Liver (tissue), 9 donors: Measurements from ENCODE around the gene RAB11FIP3. TPM values are rescaled to one million over a fixed set of nuclear protein-coding genes. Genes with fewer than 3 reads are reported as not detected.

Experiments used
- DNase-seq: peaks from one replicate; pipeline ENCODE4 v3.0.0-alpha.2; 2017; ENCODE audit warnings: low spot score
- H3K27ac ChIP-seq, 2 donors: one replicate each; pipeline ENCODE4 v1.7.0; 2013; ENCODE audit warnings: inconsistent platforms in 2 of 2, low read length in 2 of 2, control low read depth in 1 of 2, low read depth in 1 of 2, mild to moderate bottlenecking in 1 of 2
- H3K27me3 ChIP-seq, 4 donors: one replicate each; pipeline versions ENCODE4 v1.6.1 to v1.7.0; 2013; ENCODE audit warnings: low read length in 3 of 4, inconsistent platforms in 1 of 4, mild to moderate bottlenecking in 1 of 4, moderate library complexity in 1 of 4; ENCODE audit not compliant: control insufficient read depth in 4 of 4, insufficient read depth in 4 of 4
- H3K36me3 ChIP-seq, 4 donors: one replicate each; pipeline versions ENCODE4 v1.6.1 to v1.7.0; 2013; ENCODE audit warnings: low read length in 3 of 4, mild to moderate bottlenecking in 3 of 4, low read depth in 1 of 4, moderate library complexity in 1 of 4; ENCODE audit not compliant: control insufficient read depth in 4 of 4, insufficient read depth in 3 of 4
- H3K4me1 ChIP-seq, 4 donors: one replicate each; pipeline versions ENCODE4 v1.6.1 to v1.7.0; 2013; ENCODE audit warnings: low read length in 3 of 4, mild to moderate bottlenecking in 3 of 4, moderate library complexity in 1 of 4; ENCODE audit not compliant: control insufficient read depth in 4 of 4, insufficient read depth in 4 of 4
- H3K4me3 ChIP-seq, 3 donors: one replicate each; pipeline versions ENCODE4 v1.6.1 to v1.7.0; 2013; ENCODE audit warnings: low read length in 3 of 3, control low read depth in 1 of 3, low read depth in 1 of 3, mild to moderate bottlenecking in 1 of 3
- H3K9ac ChIP-seq, 2 donors: one replicate each; pipeline ENCODE4 v1.7.0; 2013; ENCODE audit warnings: low read length in 2 of 2, mild to moderate bottlenecking in 2 of 2, moderate library complexity in 2 of 2, control low read depth in 1 of 2, low read depth in 1 of 2
- H3K9me3 ChIP-seq, 4 donors: one replicate each; pipeline versions ENCODE4 v1.6.1 to v1.7.0; 2013; ENCODE audit warnings: low read length in 3 of 4; ENCODE audit not compliant: control insufficient read depth in 4 of 4
- ATF3 ChIP-seq: IDR thresholded peaks from 2 replicates; pipeline ENCODE4 v1.6.1; 2016; ENCODE audit warnings: antibody characterized with exemption
- EGR1 ChIP-seq, 2 donors: IDR thresholded peaks; 2 replicates each; pipeline ENCODE4 v1.6.1; 2016 to 2018; ENCODE audit warnings: antibody characterized with exemption in 2 of 2, low read depth in 2 of 2
- FOXA1 ChIP-seq: IDR thresholded peaks from 2 replicates; pipeline ENCODE4 v1.6.1; 2016; ENCODE audit warnings: antibody characterized with exemption
- FOXA2 ChIP-seq: IDR thresholded peaks from 2 replicates; pipeline ENCODE4 v1.6.1; 2016; ENCODE audit warnings: antibody characterized with exemption
- HNF4A ChIP-seq, 2 donors: conservative IDR thresholded peaks; 2 replicates each; pipeline ENCODE4 v1.6.1; 2016; ENCODE audit warnings: antibody characterized with exemption in 2 of 2, mild to moderate bottlenecking in 2 of 2
- HNF4G ChIP-seq: IDR thresholded peaks from 2 replicates; pipeline ENCODE4 v1.6.1; 2016; ENCODE audit warnings: antibody characterized with exemption
- JUND ChIP-seq, 2 donors: IDR thresholded peaks; 2 replicates each; pipeline ENCODE4 v1.6.1; 2016; ENCODE audit warnings: antibody characterized with exemption in 2 of 2
- NR2F2 ChIP-seq: IDR thresholded peaks from 2 replicates; pipeline ENCODE4 v1.6.1; 2016; ENCODE audit warnings: antibody characterized with exemption
- RAD21 ChIP-seq, 2 donors: IDR thresholded peaks; 2 replicates each; pipeline ENCODE4 v1.6.1; 2016; ENCODE audit warnings: antibody characterized with exemption in 2 of 2, mild to moderate bottlenecking in 2 of 2
- SP1 ChIP-seq: IDR thresholded peaks from 2 replicates; pipeline ENCODE4 v1.6.1; 2018; ENCODE audit warnings: antibody characterized with exemption, mild to moderate bottlenecking
- YY1 ChIP-seq: IDR thresholded peaks from 2 replicates; pipeline ENCODE4 v1.6.1; 2016; ENCODE audit warnings: antibody characterized with exemption, mild to moderate bottlenecking
- ZBTB33 ChIP-seq: IDR thresholded peaks from 2 replicates; pipeline ENCODE4 v1.6.1; 2016; ENCODE audit warnings: antibody characterized with exemption
- WGBS: extraction: QIAGEN DNeasy Blood & Tissue Kit; methylation state at CpG from one replicate; pipeline ENCODE4 v1.1.7; 2013; 5-methylcytosine and 5-hydroxymethylcytosine counted together
- polyA plus RNA-seq, 2 donors: library from polyadenylated mRNA; stranded (reverse) in 1 of 2; unstranded in 1 of 2; fragments of 200-250 nt in 1 of 2; fragments of >200 nt in 1 of 2; fragmentation: Nextera tagmentation in 1 of 2; extraction: Ambion mirVana in 1 of 2; gene quantifications; one replicate each; pipeline versions ENCODE4 v1.2.1 to v1.2.3, GENCODE V29; 2013 to 2015
- total RNA-seq, 2 donors: library from RNA; depleted of rRNA; stranded (reverse); fragments of >200 nt; gene quantifications; one replicate each; pipeline ENCODE4 v1.2.3, GENCODE V29; 2014
- TF ChIP-seq, protein P1 (sequence below): IDR thresholded peaks from 2 replicates; pipeline ENCODE4 v1.6.1; 2016; ENCODE audit warnings: antibody characterized with exemption, mild to moderate bottlenecking
- TF ChIP-seq, protein P2 (sequence below): IDR thresholded peaks from 2 replicates; pipeline ENCODE4 v1.6.1; 2016; ENCODE audit warnings: antibody characterized with exemption
- TF ChIP-seq, protein P3 (sequence below): fragments of 150-350 bp; IDR thresholded peaks from 2 replicates; pipeline ENCODE4 v1.5.1; 2017; ENCODE audit warnings: improper control_type of control experiment, low read depth, low read length; ENCODE audit not compliant: missing input control
- donor health status: healthy.
- donor health status: healthy.
- donor health status: healthy.
- donor health status: healthy.
- donor health status: healthy.

Gene RAB11FIP3
- total and polyA plus RNA-seq, 4 donors = 3.5 to 29.4 (median 15.7) TPM

DNA sequence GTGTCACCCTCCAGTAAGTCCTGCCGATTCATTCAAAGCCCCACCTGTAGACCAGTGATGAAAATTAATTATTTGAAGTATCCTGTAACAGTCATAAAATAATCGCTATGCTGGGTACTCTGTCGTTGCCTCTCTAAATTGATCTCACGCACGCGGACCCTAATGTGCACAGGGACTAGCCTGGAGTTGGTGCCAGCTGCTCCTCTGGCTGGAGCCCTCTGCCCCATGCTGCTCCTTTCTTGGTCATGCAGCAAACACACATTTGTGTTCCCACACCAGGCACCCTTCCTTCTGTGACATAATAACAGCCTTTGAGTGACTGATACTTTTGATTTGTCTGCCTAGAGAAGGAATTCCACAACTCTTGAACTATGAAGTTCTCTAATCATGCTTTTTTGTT, 16.0 kb downstream of the RAB11FIP3 start:
- 98% methylated on average over 6 of the region's 6 CpGs for WGBS
- no peak overlapping the region for H3K9ac ChIP-seq
- no peaks in the 10 kb centered on the region for H3K27me3 ChIP-seq
- no peaks in the 10 kb centered on the region for H3K9me3 ChIP-seq
- H3K36me3 ChIP-seq = no peaks in the 10 kb centered on the region
- TF ChIP-seq FOXA2 (no peak), YY1 (no peak), JUND (IDR thresholded peaks at IDR 0.05) (no peak), NR2F2 (no peak), ATF3 (no peak), SP1 (no peak), HNF4G (no peak), EGR1 (IDR thresholded peaks at IDR 0.05; ENCODE audit: low read depth in 2 of 2) (no peak), RAD21 (IDR thresholded peaks at IDR 0.05) (no peak)
- TF ChIP-seq, protein P1, sequence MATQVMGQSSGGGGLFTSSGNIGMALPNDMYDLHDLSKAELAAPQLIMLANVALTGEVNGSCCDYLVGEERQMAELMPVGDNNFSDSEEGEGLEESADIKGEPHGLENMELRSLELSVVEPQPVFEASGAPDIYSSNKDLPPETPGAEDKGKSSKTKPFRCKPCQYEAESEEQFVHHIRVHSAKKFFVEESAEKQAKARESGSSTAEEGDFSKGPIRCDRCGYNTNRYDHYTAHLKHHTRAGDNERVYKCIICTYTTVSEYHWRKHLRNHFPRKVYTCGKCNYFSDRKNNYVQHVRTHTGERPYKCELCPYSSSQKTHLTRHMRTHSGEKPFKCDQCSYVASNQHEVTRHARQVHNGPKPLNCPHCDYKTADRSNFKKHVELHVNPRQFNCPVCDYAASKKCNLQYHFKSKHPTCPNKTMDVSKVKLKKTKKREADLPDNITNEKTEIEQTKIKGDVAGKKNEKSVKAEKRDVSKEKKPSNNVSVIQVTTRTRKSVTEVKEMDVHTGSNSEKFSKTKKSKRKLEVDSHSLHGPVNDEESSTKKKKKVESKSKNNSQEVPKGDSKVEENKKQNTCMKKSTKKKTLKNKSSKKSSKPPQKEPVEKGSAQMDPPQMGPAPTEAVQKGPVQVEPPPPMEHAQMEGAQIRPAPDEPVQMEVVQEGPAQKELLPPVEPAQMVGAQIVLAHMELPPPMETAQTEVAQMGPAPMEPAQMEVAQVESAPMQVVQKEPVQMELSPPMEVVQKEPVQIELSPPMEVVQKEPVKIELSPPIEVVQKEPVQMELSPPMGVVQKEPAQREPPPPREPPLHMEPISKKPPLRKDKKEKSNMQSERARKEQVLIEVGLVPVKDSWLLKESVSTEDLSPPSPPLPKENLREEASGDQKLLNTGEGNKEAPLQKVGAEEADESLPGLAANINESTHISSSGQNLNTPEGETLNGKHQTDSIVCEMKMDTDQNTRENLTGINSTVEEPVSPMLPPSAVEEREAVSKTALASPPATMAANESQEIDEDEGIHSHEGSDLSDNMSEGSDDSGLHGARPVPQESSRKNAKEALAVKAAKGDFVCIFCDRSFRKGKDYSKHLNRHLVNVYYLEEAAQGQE = no peak
- TF ChIP-seq, protein P2, sequence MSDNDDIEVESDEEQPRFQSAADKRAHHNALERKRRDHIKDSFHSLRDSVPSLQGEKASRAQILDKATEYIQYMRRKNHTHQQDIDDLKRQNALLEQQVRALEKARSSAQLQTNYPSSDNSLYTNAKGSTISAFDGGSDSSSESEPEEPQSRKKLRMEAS = no peak
- DNase-seq = no peak
- no peak overlapping the region for H3K27ac ChIP-seq
- H3K4me1 ChIP-seq = no peaks in the 10 kb centered on the region
- H3K4me3 ChIP-seq = no peak overlapping the region

DNA sequence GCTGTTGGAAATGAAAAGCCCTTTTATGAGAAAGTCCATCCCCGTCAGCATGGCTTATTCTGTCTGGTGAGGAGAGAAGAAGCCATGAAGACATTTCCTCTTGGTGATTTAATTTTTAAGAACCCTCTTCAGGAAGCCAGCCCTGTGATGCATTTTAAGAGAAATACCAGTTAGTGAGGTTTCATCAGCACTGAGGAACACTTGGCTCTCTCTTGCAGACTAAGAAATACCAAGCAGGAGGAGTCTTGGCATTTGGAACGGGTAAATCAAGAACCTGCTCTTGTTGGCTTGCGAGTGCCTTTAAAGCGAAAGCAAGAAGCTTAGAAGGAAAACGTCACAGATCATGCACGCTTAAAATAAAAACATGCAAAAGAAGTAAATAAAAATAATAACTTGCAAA, 17.5 kb downstream of the RAB11FIP3 start:
- no peak overlapping the region for H3K9ac ChIP-seq
- no peaks in the 10 kb centered on the region for H3K9me3 ChIP-seq
- no peak for DNase-seq
- H3K36me3 ChIP-seq = no peaks in the 10 kb centered on the region
- H3K27me3 ChIP-seq = no peaks in the 10 kb centered on the region
- H3K27ac ChIP-seq = no peak overlapping the region
- TF ChIP-seq RAD21 (IDR thresholded peaks at IDR 0.05) (no peak), FOXA1 (no peak), ZBTB33 (no peak), JUND (IDR thresholded peaks at IDR 0.05) (no peak), NR2F2 (no peak), HNF4A (conservative IDR thresholded peaks at IDR 0.05) (no peak), FOXA2 (no peak)
- TF ChIP-seq, protein P3, sequence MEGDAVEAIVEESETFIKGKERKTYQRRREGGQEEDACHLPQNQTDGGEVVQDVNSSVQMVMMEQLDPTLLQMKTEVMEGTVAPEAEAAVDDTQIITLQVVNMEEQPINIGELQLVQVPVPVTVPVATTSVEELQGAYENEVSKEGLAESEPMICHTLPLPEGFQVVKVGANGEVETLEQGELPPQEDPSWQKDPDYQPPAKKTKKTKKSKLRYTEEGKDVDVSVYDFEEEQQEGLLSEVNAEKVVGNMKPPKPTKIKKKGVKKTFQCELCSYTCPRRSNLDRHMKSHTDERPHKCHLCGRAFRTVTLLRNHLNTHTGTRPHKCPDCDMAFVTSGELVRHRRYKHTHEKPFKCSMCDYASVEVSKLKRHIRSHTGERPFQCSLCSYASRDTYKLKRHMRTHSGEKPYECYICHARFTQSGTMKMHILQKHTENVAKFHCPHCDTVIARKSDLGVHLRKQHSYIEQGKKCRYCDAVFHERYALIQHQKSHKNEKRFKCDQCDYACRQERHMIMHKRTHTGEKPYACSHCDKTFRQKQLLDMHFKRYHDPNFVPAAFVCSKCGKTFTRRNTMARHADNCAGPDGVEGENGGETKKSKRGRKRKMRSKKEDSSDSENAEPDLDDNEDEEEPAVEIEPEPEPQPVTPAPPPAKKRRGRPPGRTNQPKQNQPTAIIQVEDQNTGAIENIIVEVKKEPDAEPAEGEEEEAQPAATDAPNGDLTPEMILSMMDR = no peak
- H3K4me1 ChIP-seq = no peaks in the 10 kb centered on the region
- 91% methylated on average over 6 of the region's 6 CpGs for WGBS
- H3K4me3 ChIP-seq = no peak overlapping the region
